ENCODE data around the gene MFAP4. TPM values are rescaled to one million over a fixed set of nuclear protein-coding genes. Genes with fewer than 3 reads are reported as not detected.
A peak's percentile ranks its signal among the peaks of the same experiment; 100 is the strongest.

Gene MFAP4
- total RNA-seq, 2 experiments from 2014 or later: not detected

DNA sequence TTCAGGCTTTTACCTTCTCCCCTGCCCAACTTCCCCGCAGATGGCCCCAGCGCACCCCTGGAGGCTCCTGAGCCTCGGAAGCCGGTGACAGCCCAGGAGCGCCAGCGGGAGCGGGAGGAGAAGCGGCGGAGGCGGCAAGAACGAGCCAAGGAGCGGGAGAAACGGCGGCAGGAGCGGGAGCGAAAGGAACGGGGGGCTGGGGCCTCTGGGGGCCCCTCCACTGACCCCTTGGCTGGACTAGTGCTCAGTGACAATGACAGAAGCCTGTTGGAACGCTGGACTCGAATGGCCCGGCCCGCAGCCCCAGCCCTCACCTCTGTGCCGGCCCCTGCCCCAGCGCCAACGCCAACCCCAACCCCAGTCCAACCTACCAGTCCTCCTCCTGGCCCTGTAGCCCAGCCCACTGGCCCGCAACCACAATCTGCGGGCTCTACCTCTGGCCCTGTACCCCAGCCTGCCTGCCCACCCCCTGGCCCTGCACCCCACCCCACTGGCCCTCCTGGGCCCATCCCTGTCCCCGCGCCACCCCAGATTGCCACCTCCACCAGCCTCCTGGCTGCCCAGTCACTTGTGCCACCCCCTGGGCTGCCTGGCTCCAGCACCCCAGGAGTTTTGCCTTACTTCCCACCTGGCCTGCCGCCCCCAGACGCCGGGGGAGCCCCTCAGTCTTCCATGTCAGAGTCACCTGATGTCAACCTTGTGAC is 5.1 kb downstream of the MFAP4 start:
- Mint-ChIP-seq H3K36me3 (ENCODE audit: low read depth) (peaks cover 43% of the 10 kb centered on the region), H3K9me3 (ENCODE audit: insufficient read depth) (no peaks in the 10 kb centered on the region), H3K4me3 (no peak overlapping the region), H3K27me3 (ENCODE audit: low read depth) (no peaks in the 10 kb centered on the region), H3K27ac (no peak overlapping the region), H3K4me1 (ENCODE audit: low read depth) (peaks cover 19% of the 10 kb centered on the region)
- ATAC-seq (no peak), DNase-seq (no peak)
- CTCF ChIA-PET: no interaction called here
- POLR2A ChIA-PET: no interaction called here

DNA sequence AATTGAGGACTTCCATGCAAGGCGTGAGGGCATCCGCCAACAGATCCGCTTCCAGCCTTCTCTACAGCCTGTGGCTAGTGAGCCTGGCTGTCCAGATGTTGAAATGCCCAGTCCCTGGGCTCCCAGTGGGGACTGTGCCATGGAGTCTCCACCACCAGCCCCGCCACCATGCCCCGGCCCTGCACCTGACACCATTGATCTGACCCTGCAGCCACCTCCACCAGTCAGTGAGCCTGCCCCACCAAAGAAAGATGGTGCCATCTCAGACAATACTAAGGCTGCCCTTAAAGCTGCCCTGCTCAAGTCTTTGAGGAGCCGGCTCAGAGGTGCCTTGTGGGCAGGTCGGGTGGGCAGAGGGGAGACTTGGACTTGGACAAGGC is 5.6 kb downstream of the MFAP4 start:
- H3K9me3 Mint-ChIP-seq (ENCODE audit: insufficient read depth): no peaks in the 10 kb centered on the region
- ATAC-seq: no peak
- ChIA-PET POLR2A (no interaction called here), CTCF (no interaction called here)
- no peaks in the 10 kb centered on the region for H3K27me3 Mint-ChIP-seq (ENCODE audit: low read depth)
- H3K36me3 Mint-ChIP-seq (ENCODE audit: low read depth): peaks cover 43% of the 10 kb centered on the region
- H3K27ac Mint-ChIP-seq: no peak overlapping the region
- DNase-seq: no peak
- no peak overlapping the region for H3K4me3 Mint-ChIP-seq
- H3K4me1 Mint-ChIP-seq (ENCODE audit: low read depth): peaks cover 22% of the 10 kb centered on the region

DNA sequence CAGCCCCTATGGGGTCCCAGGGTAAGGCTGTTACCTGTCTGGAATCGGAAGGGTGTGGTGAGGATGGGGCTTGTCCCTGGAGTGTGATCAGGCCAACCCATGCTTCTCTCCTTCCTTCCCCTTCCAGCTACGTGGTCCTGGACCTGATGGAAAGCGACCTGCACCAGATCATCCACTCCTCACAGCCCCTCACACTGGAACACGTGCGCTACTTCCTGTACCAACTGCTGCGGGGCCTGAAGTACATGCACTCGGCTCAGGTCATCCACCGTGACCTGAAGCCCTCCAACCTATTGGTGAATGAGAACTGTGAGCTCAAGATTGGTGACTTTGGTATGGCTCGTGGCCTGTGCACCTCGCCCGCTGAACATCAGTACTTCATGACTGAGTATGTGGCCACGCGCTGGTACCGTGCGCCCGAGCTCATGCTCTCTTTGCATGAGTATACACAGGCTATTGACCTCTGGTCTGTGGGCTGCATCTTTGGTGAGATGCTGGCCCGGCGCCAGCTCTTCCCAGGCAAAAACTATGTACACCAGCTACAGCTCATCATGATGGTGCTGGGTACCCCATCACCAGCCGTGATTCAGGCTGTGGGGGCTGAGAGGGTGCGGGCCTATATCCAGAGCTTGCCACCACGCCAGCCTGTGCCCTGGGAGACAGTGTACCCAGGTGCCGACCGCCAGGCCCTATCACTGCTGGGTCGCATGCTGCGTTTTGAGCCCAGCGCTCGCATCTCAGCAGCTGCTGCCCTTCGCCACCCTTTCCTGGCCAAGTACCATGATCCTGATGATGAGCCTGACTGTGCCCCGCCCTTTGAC is 6.3 kb downstream of the MFAP4 start:
- peaks cover 43% of the 10 kb centered on the region for H3K36me3 Mint-ChIP-seq (ENCODE audit: low read depth)
- H3K27ac Mint-ChIP-seq: no peak overlapping the region
- ChIA-PET POLR2A (no interaction called here), CTCF (no interaction called here)
- H3K4me3 Mint-ChIP-seq: peak overlapping the region; percentile 10
- DNase-seq: no peak
- H3K9me3 Mint-ChIP-seq (ENCODE audit: insufficient read depth): no peaks in the 10 kb centered on the region
- peaks cover 26% of the 10 kb centered on the region for H3K4me1 Mint-ChIP-seq (ENCODE audit: low read depth)
- H3K27me3 Mint-ChIP-seq (ENCODE audit: low read depth): peaks cover under 1% of the 10 kb centered on the region
- no peak for ATAC-seq

- Mint-ChIP-seq H3K4me3 (peak overlapping the region; percentile 97), H3K9me3 (ENCODE audit: insufficient read depth) (no peaks in the 10 kb centered on the region), H3K36me3 (ENCODE audit: low read depth) (peaks cover 41% of the 10 kb centered on the region), H3K27ac (peak overlapping the region; percentile 32), H3K4me1 (ENCODE audit: low read depth) (peaks cover 26% of the 10 kb centered on the region), H3K27me3 (ENCODE audit: low read depth) (peaks cover 4% of the 10 kb centered on the region)
- POLR2A ChIA-PET: no interaction called here
- no peak for ATAC-seq
- no peak for DNase-seq
- CTCF ChIA-PET: interaction anchor here (2.6 kb wide), 1 partner anchor 16 kb away, joined by 61 read pairs; the partner anchor contains the start of gene B9D1
These were observed 7.5 kb downstream of the MFAP4 start for GRCh38 chr17:19379361-19380065.

GRCh38 chr17:19378416-19379360 is 8.3 kb downstream of the MFAP4 start, which contains the start of gene MAPK7:
Gene MAPK7 (plus strand): TSS chr17:19378498. CDS start chr17:19378901, 403 bp downstream.
- POLR2A ChIA-PET: interaction anchor here (0.8 to 1.6 kb wide), 4 partner anchors 9 to 315 kb away, joined by 3 to 6 read pairs (median 4); partner anchors contain the start of gene B9D1
- no peak for ATAC-seq
- CTCF ChIA-PET: interaction anchor here (1.1 to 2.6 kb wide), 9 partner anchors 10 to 270 kb away, joined by 3 to 61 read pairs (median 6); partner anchors contain the start of genes ALDH3A2 and B9D1
- Mint-ChIP-seq H3K27me3 (ENCODE audit: low read depth) (peaks cover 10% of the 10 kb centered on the region), H3K27ac (peak within 1 kb of the TSS; percentile 96), H3K36me3 (ENCODE audit: low read depth) (peaks cover 34% of the 10 kb centered on the region), H3K4me3 (peak within 1 kb of the TSS; percentile 97), H3K9me3 (ENCODE audit: insufficient read depth) (no peaks in the 10 kb centered on the region), H3K4me1 (ENCODE audit: low read depth) (peaks cover 23% of the 10 kb centered on the region)
- DNase-seq: no peak

DNA sequence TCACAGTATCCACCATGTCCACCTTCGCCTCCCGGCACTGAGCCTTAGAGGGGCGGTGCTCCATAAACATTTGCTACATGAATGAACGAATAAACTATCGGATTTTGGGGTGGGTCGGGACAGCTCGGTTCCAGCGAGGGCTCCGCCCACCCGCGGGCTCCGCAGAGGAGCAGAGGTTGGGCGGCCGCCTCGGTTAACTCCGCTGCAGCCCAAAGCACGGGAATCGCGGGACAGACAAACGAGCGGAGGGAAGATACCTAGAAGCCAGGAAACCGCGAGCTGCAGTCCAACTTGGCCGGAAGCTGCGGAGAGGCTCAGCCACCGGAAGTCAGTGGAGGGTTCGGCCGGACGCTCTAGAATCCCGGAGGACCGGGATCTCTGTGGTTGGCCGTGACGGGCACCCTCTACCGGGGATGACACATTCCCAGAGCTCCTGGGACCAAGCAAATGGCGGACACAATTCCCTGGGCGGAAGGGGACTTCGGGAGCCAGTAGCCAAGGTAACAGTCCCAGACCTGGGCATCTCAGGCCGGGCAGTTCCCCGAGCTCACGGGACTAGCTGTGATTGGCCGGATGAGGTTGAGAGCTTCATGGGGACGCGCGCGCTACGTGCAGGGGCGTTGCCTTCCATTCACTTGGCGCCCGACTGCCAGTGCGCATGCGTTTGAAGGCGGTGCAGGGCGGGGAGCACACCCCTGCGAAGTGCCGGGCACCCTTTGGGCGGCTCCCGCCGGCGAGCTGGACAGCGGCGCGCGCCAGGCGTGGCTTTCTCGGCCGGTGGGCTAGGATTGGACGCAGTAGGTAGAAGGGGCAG is 9.2 kb downstream of the MFAP4 start:
- POLR2A ChIA-PET: interaction anchor here (0.8 to 1.6 kb wide), 5 partner anchors 8 to 314 kb away, joined by 3 to 6 read pairs (median 4); partner anchors contain the start of genes ALDH3A2 and B9D1

DNA sequence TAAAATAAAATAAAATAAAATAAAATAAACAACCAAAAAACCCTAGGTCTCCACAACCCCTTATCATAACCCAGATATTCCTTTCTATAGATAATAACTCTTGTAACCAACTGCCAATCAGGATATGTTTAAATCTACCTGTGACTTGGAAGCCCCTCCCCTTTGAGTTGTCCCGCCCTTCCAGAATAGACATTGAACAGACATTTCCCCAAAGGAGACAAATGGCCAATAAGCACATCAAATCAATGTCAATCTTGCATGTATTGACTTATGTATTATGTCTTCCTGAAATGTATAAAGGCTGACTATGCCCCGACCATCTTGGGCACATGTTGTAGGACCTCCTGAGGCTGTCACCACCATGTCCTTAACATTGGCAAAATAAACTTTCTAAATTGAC is 10.2 kb downstream of the MFAP4 start:
- Mint-ChIP-seq H3K27ac (peak overlapping the region; percentile 96), H3K27me3 (ENCODE audit: low read depth) (peaks cover 10% of the 10 kb centered on the region), H3K36me3 (ENCODE audit: low read depth) (peaks cover 28% of the 10 kb centered on the region), H3K4me3 (peak overlapping the region; percentile 97), H3K9me3 (ENCODE audit: insufficient read depth) (no peaks in the 10 kb centered on the region), H3K4me1 (ENCODE audit: low read depth) (peaks cover 34% of the 10 kb centered on the region)
- ATAC-seq (no peak), DNase-seq (no peak)
- CTCF ChIA-PET: interaction anchor here (1.1 to 2.6 kb wide), 5 partner anchors 10 to 272 kb away, joined by 3 to 61 read pairs (median 7); partner anchors contain the start of genes ALDH3A2 and B9D1
- POLR2A ChIA-PET: interaction anchor here (1.0 kb wide), 1 partner anchor 272 kb away, joined by 4 read pairs; the partner anchor contains the start of gene ALDH3A2

More for the DNA sequence above, 9.2 kb downstream of the MFAP4 start:
- DNase-seq (peak; percentile 98), ATAC-seq (peak; percentile 97)
- Mint-ChIP-seq H3K36me3 (ENCODE audit: low read depth) (peaks cover 28% of the 10 kb centered on the region), H3K4me1 (ENCODE audit: low read depth) (peaks cover 25% of the 10 kb centered on the region), H3K9me3 (ENCODE audit: insufficient read depth) (no peaks in the 10 kb centered on the region), H3K4me3 (peak overlapping the region; percentile 97), H3K27ac (peak overlapping the region; percentile 96), H3K27me3 (ENCODE audit: low read depth) (peaks cover 10% of the 10 kb centered on the region)
- CTCF ChIA-PET: interaction anchor here (0.9 to 2.6 kb wide), 11 partner anchors 9 to 271 kb away, joined by 3 to 61 read pairs (median 5); partner anchors contain the start of genes ALDH3A2 and B9D1

DNA sequence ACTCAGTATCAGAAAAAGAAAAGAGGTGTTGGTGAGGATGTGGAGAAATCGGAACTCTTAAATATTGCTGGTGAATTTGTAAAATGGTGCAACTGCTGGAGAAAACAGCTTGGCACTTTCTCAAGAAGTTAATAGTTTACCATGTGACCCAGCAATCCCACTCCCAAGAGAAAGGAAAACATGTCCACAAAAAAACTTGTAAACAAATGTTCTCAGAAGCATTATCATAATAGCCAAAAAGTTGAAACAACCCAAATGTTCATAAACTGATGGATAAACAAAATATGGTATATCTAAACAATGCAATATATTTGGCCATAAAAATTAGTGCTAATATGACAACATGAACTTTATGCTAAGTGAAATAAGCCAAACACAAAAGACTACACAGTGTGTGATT is 11.3 kb downstream of the MFAP4 start:
- no peak for ATAC-seq
- POLR2A ChIA-PET: no interaction called here
- Mint-ChIP-seq H3K27me3 (ENCODE audit: low read depth) (peaks cover 10% of the 10 kb centered on the region), H3K4me3 (no peak overlapping the region), H3K9me3 (ENCODE audit: insufficient read depth) (no peaks in the 10 kb centered on the region), H3K4me1 (ENCODE audit: low read depth) (peaks cover 45% of the 10 kb centered on the region), H3K27ac (no peak overlapping the region), H3K36me3 (ENCODE audit: low read depth) (peaks cover 19% of the 10 kb centered on the region)
- DNase-seq: no peak
- CTCF ChIA-PET: interaction anchor here (2.0 kb wide), 1 partner anchor 13 kb away, joined by 14 read pairs; the partner anchor contains the start of gene B9D1

GRCh38 chr17:19374136-19374535 is 12.9 kb downstream of the MFAP4 start:
- no peaks in the 10 kb centered on the region for H3K9me3 Mint-ChIP-seq (ENCODE audit: insufficient read depth)
- H3K4me3 Mint-ChIP-seq: no peak overlapping the region
- POLR2A ChIA-PET: no interaction called here
- ATAC-seq (no peak), DNase-seq (no peak)
- H3K27ac Mint-ChIP-seq: no peak overlapping the region
- H3K4me1 Mint-ChIP-seq (ENCODE audit: low read depth): peaks cover 55% of the 10 kb centered on the region
- H3K36me3 Mint-ChIP-seq (ENCODE audit: low read depth): peaks cover 3% of the 10 kb centered on the region
- H3K27me3 Mint-ChIP-seq (ENCODE audit: low read depth): peaks cover 10% of the 10 kb centered on the region
- CTCF ChIA-PET: interaction anchor here (1.4 to 2.0 kb wide), 2 partner anchors 11 to 73 kb away, joined by 6 to 14 read pairs; partner anchors contain the start of gene B9D1

- no peaks in the 10 kb centered on the region for H3K9me3 Mint-ChIP-seq (ENCODE audit: insufficient read depth)
- no peak overlapping the region for H3K27ac Mint-ChIP-seq
- H3K27me3 Mint-ChIP-seq (ENCODE audit: low read depth): peaks cover 10% of the 10 kb centered on the region
- H3K4me1 Mint-ChIP-seq (ENCODE audit: low read depth): peaks cover 55% of the 10 kb centered on the region
- DNase-seq: no peak
- no peak overlapping the region for H3K4me3 Mint-ChIP-seq
- no peaks in the 10 kb centered on the region for H3K36me3 Mint-ChIP-seq (ENCODE audit: low read depth)
- ATAC-seq: no peak
- POLR2A ChIA-PET: no interaction called here
- CTCF ChIA-PET: no interaction called here
These were observed 14.0 kb downstream of the MFAP4 start for GRCh38 chr17:19372866-19373504.
